BE2C (cell line): ENCODE measurements around the gene ARL6IP5.

Source experiments
- DNase-seq: peaks from one replicate; pipeline ENCODE4 v3.0.0-alpha.2; 2020
- H3K27me3 ChIP-seq: fragments of 250-450 bp; sonication (Bioruptor Pico); 2 replicates; pipeline ENCODE4 v1.5.1; 2020; ENCODE audit warnings: mild to moderate bottlenecking
- H3K36me3 ChIP-seq: fragments of 250-450 bp; sonication (Bioruptor Pico); 2 replicates; pipeline ENCODE4 v1.5.1; 2020; ENCODE audit warnings: mild to moderate bottlenecking
- H3K4me1 ChIP-seq: fragments of 250-450 bp; sonication (Bioruptor Pico); 2 replicates; pipeline ENCODE4 v1.5.1; 2020
- H3K4me3 ChIP-seq: 2 replicates; pipeline ENCODE4 v1.5.1; 2011; ENCODE audit warnings: low read depth, low read length
- H3K9me3 ChIP-seq: fragments of 250-450 bp; sonication (Bioruptor Pico); 2 replicates; pipeline ENCODE4 v1.5.1; 2020
- TF ChIP-seq, protein P1 (sequence below): IDR thresholded peaks from 2 replicates; pipeline ENCODE4 v1.5.1; 2012; ENCODE audit warnings: mild to moderate bottlenecking, low read depth, low read length

The ARL6IP5 gene

DNA sequence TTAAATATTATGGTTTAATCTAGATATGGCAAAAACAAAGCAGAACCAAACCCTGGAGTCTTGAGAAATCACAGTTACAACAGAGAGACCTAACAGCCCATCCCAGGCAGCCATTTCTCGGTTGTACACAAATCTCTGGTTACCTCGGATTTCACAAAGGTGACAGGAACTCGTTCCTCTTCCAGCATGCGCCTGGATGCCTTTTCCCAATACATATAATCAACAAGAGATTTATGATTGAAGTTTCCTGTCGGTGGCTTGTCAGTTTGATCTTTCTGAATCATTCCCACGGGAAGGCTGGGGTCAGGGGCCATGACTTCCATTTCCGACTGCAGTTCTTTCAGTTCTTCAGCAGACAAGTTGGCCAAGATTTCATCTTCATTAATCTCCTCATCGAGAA is 37.2 kb downstream of the ARL6IP5 start:
- Histone ChIP-seq H3K36me3 (no peaks in the 10 kb centered on the region), H3K4me3 (no peak overlapping the region), H3K9me3 (no peaks in the 10 kb centered on the region), H3K4me1 (no peaks in the 10 kb centered on the region), H3K27me3 (no peaks in the 10 kb centered on the region)
- TF ChIP-seq, protein P1, sequence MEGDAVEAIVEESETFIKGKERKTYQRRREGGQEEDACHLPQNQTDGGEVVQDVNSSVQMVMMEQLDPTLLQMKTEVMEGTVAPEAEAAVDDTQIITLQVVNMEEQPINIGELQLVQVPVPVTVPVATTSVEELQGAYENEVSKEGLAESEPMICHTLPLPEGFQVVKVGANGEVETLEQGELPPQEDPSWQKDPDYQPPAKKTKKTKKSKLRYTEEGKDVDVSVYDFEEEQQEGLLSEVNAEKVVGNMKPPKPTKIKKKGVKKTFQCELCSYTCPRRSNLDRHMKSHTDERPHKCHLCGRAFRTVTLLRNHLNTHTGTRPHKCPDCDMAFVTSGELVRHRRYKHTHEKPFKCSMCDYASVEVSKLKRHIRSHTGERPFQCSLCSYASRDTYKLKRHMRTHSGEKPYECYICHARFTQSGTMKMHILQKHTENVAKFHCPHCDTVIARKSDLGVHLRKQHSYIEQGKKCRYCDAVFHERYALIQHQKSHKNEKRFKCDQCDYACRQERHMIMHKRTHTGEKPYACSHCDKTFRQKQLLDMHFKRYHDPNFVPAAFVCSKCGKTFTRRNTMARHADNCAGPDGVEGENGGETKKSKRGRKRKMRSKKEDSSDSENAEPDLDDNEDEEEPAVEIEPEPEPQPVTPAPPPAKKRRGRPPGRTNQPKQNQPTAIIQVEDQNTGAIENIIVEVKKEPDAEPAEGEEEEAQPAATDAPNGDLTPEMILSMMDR: no peak
- no peak for DNase-seq

DNA sequence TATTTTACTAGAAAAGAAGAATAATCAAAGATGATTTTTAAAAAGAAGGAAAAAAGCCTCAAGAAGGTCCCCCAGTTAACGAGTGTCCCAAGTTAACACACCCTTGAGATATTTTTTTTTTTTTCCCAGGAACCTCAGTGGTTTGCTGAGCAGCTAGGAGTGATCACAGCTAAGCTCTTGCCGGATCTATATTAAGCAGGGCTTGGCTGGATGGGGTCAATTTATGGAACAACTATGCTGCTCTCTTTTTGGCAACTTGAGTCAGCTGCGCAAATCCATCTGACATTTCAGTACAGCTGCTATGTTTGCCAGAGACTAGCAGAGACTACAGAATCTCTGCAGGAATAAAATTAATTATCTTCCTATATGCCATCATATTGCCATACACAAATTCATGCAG is 37.7 kb downstream of the ARL6IP5 start, which contains the start of gene LMOD3:
TSS of gene LMOD3 (minus strand) at position 193 of the 400 bp plus-strand sequence. CDS start 209 bp downstream, outside the sequence.
- Histone ChIP-seq H3K4me1 (no peaks in the 10 kb centered on the region), H3K4me3 (no peak within 1 kb of the TSS), H3K36me3 (no peaks in the 10 kb centered on the region), H3K9me3 (no peaks in the 10 kb centered on the region), H3K27me3 (no peaks in the 10 kb centered on the region)
- no peak for DNase-seq
- TF ChIP-seq, protein P1: no peak

DNA sequence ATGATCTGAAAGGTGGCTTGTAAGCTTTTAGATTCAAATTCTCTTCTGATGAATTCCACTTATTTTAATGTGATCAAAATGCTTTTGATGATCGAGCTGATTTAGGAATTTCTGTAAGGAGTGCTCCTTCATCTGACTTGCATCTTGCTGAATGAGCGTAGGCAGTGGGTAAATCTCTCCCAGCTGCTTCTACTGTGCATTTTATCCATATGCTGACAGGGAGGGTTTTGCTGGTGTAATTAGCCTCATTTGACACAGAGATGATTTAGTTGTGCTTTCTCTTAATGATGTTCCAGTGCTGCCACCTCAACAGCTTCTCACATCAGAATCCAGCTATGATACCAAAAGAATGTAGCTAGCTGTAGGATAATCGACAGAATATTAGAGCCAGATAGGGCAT is 41.5 kb downstream of the ARL6IP5 start:
- no peak overlapping the region for H3K4me3 ChIP-seq
- no peaks in the 10 kb centered on the region for H3K36me3 ChIP-seq
- H3K27me3 ChIP-seq: no peaks in the 10 kb centered on the region
- no peaks in the 10 kb centered on the region for H3K9me3 ChIP-seq
- DNase-seq: no peak
- TF ChIP-seq, protein P1: no peak
- H3K4me1 ChIP-seq: no peaks in the 10 kb centered on the region

DNA sequence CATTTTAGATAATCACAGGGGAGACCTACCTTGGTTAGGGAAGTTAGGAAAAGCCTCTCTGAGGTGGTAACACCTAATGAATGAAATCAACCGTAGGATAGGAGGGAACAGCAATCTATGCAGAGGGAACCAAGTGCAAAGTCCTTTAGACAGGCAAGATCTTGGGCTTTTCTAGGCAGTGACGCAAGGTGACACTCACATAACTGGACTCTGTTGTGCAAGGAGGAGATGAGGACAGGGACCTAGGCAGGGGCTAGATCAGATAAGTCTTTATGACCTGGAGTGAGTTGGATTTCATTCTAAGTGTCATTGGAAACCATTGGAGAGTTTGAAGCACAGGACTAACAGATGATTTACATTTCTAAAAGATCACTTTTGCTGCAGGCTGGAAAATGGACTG is 42.3 kb downstream of the ARL6IP5 start:
- H3K27me3 ChIP-seq: no peaks in the 10 kb centered on the region
- no peak overlapping the region for H3K4me3 ChIP-seq
- TF ChIP-seq, protein P1: no peak
- no peaks in the 10 kb centered on the region for H3K9me3 ChIP-seq
- no peaks in the 10 kb centered on the region for H3K36me3 ChIP-seq
- DNase-seq: no peak
- no peaks in the 10 kb centered on the region for H3K4me1 ChIP-seq

DNA sequence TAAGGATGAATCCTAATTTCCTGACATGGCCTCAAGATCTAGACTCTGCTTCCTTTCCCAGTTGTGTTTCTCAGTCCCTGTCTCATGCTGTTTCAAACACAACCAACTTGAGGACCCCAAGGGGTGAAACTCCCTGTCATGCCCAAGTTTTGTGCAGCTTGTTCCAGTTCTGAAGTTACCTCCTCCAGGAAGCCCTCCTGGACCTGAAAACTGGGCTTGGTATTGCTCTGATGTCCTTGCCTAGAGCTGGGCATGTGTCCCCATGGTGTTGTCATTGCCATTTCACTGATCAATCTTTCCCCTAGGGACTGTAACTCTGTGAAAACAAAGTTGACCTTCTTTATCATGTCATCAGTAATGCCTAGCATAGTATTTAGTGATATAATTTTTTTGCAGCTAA is 43.8 kb downstream of the ARL6IP5 start:
- DNase-seq: no peak

DNA sequence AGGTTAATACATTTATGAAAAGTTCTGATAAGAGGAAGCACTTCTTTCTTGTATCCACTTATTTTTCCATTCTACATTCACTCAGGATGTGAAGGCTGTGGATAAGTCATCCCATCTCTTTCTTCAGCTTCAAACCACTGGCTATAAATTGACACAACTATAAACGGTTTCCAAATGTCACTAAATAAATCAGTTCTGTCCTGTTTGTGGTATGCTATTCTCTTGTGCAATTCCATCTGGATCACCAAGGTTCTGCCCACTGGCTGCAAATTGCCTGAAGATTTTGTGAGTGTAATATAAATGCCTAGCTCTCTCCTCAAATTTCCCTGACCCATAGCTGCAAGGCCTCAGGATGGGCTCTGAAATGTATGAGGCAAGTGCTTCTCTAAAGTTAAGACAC is 44.8 kb downstream of the ARL6IP5 start:
- TF ChIP-seq, protein P1: no peak
- no peak overlapping the region for H3K4me3 ChIP-seq
- no peaks in the 10 kb centered on the region for H3K9me3 ChIP-seq
- H3K36me3 ChIP-seq: no peaks in the 10 kb centered on the region
- DNase-seq: no peak
- H3K27me3 ChIP-seq: no peaks in the 10 kb centered on the region
- no peaks in the 10 kb centered on the region for H3K4me1 ChIP-seq

More for the DNA sequence above, 43.8 kb downstream of the ARL6IP5 start:
- Histone ChIP-seq H3K9me3 (no peaks in the 10 kb centered on the region), H3K4me3 (no peak overlapping the region), H3K36me3 (no peaks in the 10 kb centered on the region), H3K27me3 (no peaks in the 10 kb centered on the region), H3K4me1 (no peaks in the 10 kb centered on the region)
- TF ChIP-seq, protein P1: no peak
